GM23248 (cell line): Measurements from ENCODE around the gene SGK1. TPM values are rescaled to one million over a fixed set of nuclear protein-coding genes. Genes with fewer than 3 reads are reported as not detected.

Experiments used
- DNase-seq: peaks from one replicate; pipeline ENCODE4 v3.0.0-alpha.2; 2015
- H2AFZ ChIP-seq: fragments of 200-600 bp; sonication (generic); 2 replicates; pipeline ENCODE4 v1.6.1; 2016; ENCODE audit warnings: antibody characterized with exemption
- H3F3A ChIP-seq: fragments of 200-600 bp; sonication (generic); 2 replicates; pipeline ENCODE4 v1.6.1; 2016; ENCODE audit warnings: mild to moderate bottlenecking, antibody characterized with exemption, mixed run types; ENCODE audit not compliant: insufficient read depth
- H3K27ac ChIP-seq: fragments of 200-600 bp; sonication (generic); 2 replicates; pipeline ENCODE4 v1.5.1; 2016; ENCODE audit warnings: mild to moderate bottlenecking
- H3K27me3 ChIP-seq: fragments of 200-600 bp; sonication (generic); replicated peaks from 2 replicates; pipeline ENCODE4 v1.6.1; 2016; ENCODE audit warnings: mild to moderate bottlenecking; ENCODE audit not compliant: insufficient read depth
- H3K36me3 ChIP-seq: fragments of 200-600 bp; sonication (generic); 2 replicates; pipeline ENCODE4 v1.6.1; 2016; ENCODE audit warnings: low read depth, mild to moderate bottlenecking
- H3K4me1 ChIP-seq: fragments of 200-600 bp; sonication (generic); 2 replicates; pipeline ENCODE4 v1.6.1; 2016; ENCODE audit warnings: mild to moderate bottlenecking; ENCODE audit not compliant: insufficient read depth
- H3K4me2 ChIP-seq: fragments of 200-600 bp; sonication (generic); one replicate; pipeline ENCODE4 v1.6.1; 2016; ENCODE audit warnings: mild to moderate bottlenecking; ENCODE audit not compliant: unreplicated experiment
- H3K4me3 ChIP-seq: fragments of 200-600 bp; sonication (generic); 2 replicates; pipeline ENCODE4 v1.5.1; 2016; ENCODE audit warnings: mild to moderate bottlenecking
- H3K79me2 ChIP-seq: fragments of 200-600 bp; sonication (generic); 2 replicates; pipeline ENCODE4 v1.6.1; 2016; ENCODE audit warnings: mild to moderate bottlenecking; ENCODE audit not compliant: insufficient read depth
- H3K9ac ChIP-seq: fragments of 200-600 bp; sonication (generic); 2 replicates; pipeline ENCODE4 v1.6.1; 2016; ENCODE audit warnings: mild to moderate bottlenecking
- H3K9me2 ChIP-seq: fragments of 200-600 bp; sonication (generic); 2 replicates; pipeline ENCODE4 v1.6.1; 2016; ENCODE audit warnings: mixed run types, mild to moderate bottlenecking, moderate library complexity; ENCODE audit not compliant: insufficient read depth
- H3K9me3 ChIP-seq: fragments of 200-600 bp; sonication (generic); one replicate; pipeline ENCODE4 v1.6.1; 2017; ENCODE audit warnings: low read depth
- H4K20me1 ChIP-seq: fragments of 200-600 bp; sonication (generic); 2 replicates; pipeline ENCODE4 v1.6.0; 2016; ENCODE audit not compliant: insufficient read depth
- EZH2 ChIP-seq: fragments of 200-600 bp; sonication (generic); IDR thresholded peaks from 2 replicates; pipeline ENCODE4 v1.6.1; 2018; ENCODE audit warnings: antibody characterized with exemption, mild to moderate bottlenecking; ENCODE audit not compliant: insufficient read depth, poor library complexity, severe bottlenecking
- EZH2phosphoT487 ChIP-seq: fragments of 200-600 bp; sonication (generic); IDR thresholded peaks from 2 replicates; pipeline ENCODE4 v1.6.1; 2018; ENCODE audit warnings: antibody characterized with exemption, moderate library complexity, mild to moderate bottlenecking, low read depth; ENCODE audit not compliant: insufficient read depth
- WGBS, 2 experiments: methylation state at CpG; one replicate each; pipeline ENCODE4 v1.1.6; 2015 to 2017; ENCODE audit warnings: low lambda C conversion rate in 2 of 2, low coverage in 1 of 2; ENCODE audit errors: missing lambda C conversion rate in 2 of 2; 5-methylcytosine and 5-hydroxymethylcytosine counted together
- in situ Hi-C: fragments of 300-500 bp; cut with MboI; formaldehyde crosslinking; loops from 2 replicates; pipeline ENCODE4 v1.15.0; 2020
- polyA plus RNA-seq: library from polyadenylated mRNA; unstranded; fragments of >200 nt; fragmentation: Nextera tagmentation; extraction: Ambion mirVana; gene quantifications from 2 replicates; pipeline ENCODE4 v1.2.1, GENCODE V29; 2016
- total RNA-seq: library from RNA; depleted of rRNA; stranded (reverse); fragments of >200 nt; shearing (Covaris generic); gene quantifications from 2 replicates; pipeline ENCODE4 v1.2.3, GENCODE V29; 2014

Gene SGK1
- total and polyA plus RNA-seq, 2 experiments from 2014 or later = 134 to 228 TPM

GRCh38 chr6:134291156-134291555 is 26.8 kb downstream of the SGK1 start:
- H3K9me2 ChIP-seq = no peaks in the 10 kb centered on the region
- no peaks in the 10 kb centered on the region for H3K36me3 ChIP-seq
- no peak for DNase-seq
- no peak overlapping the region for H3K4me3 ChIP-seq
- TF ChIP-seq EZH2phosphoT487 = no peak
- TF ChIP-seq EZH2 = no peak
- no peak overlapping the region for H3K9ac ChIP-seq
- peaks cover 33% of the 10 kb centered on the region for H3K4me1 ChIP-seq
- H3K27ac ChIP-seq = no peak overlapping the region
- WGBS, 2 experiments = 96 to 99% methylated on average over 4 of the region's 4 CpGs
- H3K4me2 ChIP-seq = no peak overlapping the region
- in situ Hi-C loops = no loop called here
- H3K9me3 ChIP-seq = no peaks in the 10 kb centered on the region
- H3F3A ChIP-seq = peaks cover 38% of the 10 kb centered on the region
- no peak overlapping the region for H2AFZ ChIP-seq
- no peaks in the 10 kb centered on the region for H3K79me2 ChIP-seq
- no peaks in the 10 kb centered on the region for H4K20me1 ChIP-seq
- H3K27me3 ChIP-seq = no peaks in the 10 kb centered on the region

GRCh38 chr6:134289204-134289575 is 28.7 kb downstream of the SGK1 start:
- H3K9me2 ChIP-seq = no peaks in the 10 kb centered on the region
- in situ Hi-C loops = no loop called here
- H2AFZ ChIP-seq = no peak overlapping the region
- H3K27me3 ChIP-seq = no peaks in the 10 kb centered on the region
- DNase-seq = peak; percentile 82
- peak overlapping the region; percentile 84 for H3K27ac ChIP-seq
- TF ChIP-seq EZH2phosphoT487 = no peak
- no peak for TF ChIP-seq EZH2
- peak overlapping the region; percentile 55 for H3K9ac ChIP-seq
- no peaks in the 10 kb centered on the region for H3K79me2 ChIP-seq
- no peaks in the 10 kb centered on the region for H4K20me1 ChIP-seq
- no peaks in the 10 kb centered on the region for H3K36me3 ChIP-seq
- H3K4me2 ChIP-seq = peak overlapping the region; percentile 47
- H3K4me1 ChIP-seq = peaks cover 23% of the 10 kb centered on the region
- H3K4me3 ChIP-seq = 0 out of 2 replicates have a peak overlapping the region, but pooled peaks have one; percentile 11
- H3F3A ChIP-seq = peaks cover 27% of the 10 kb centered on the region
- 79 to 94% methylated on average over 1 of the region's 1 CpG for WGBS, 2 experiments
- no peaks in the 10 kb centered on the region for H3K9me3 ChIP-seq

DNA sequence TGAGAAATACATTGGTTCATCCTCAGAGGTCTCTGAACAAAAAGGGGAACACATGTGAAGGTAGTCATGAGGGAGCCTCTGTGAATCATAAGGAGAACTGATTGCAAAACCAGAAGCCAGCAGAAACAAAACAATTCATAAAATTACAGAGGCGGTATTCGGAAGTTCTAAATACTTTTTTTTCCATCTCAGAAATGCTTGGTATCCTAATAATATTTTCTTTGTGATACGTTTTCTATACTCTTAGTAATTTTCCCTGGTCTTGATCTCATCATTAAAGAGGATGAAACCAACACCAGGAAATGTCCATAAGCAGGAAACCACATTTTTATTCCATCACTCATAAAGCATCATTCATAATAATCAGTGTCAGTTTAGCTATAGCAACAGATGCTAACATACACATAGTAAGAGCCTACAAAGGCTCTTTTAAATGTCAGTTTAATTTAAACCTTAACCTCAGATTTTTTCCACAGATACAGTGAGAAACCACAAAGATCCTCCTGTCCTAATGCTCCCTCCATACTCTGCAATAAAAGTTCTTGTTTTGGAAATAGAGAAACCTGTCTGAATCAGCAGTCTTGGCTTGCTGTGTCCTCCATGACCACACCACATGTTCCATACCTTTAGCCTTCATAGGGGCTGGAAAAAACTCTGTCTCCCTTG is 29.2 kb downstream of the SGK1 start:
- peak overlapping the region; percentile 55 for H3K9ac ChIP-seq
- in situ Hi-C loops = no loop called here
- H3K36me3 ChIP-seq = no peaks in the 10 kb centered on the region
- no peaks in the 10 kb centered on the region for H4K20me1 ChIP-seq
- peak overlapping the region; percentile 84 for H3K27ac ChIP-seq
- no peaks in the 10 kb centered on the region for H3K9me2 ChIP-seq
- H3K27me3 ChIP-seq = no peaks in the 10 kb centered on the region
- no peaks in the 10 kb centered on the region for H3K79me2 ChIP-seq
- H2AFZ ChIP-seq = peak overlapping the region; percentile 54
- DNase-seq = peak; percentile 93
- no peaks in the 10 kb centered on the region for H3K9me3 ChIP-seq
- H3K4me1 ChIP-seq = peaks cover 23% of the 10 kb centered on the region
- no peak for TF ChIP-seq EZH2
- peak; percentile 96 for TF ChIP-seq EZH2phosphoT487
- WGBS, 2 experiments = 0 to 1% methylated on average over 3 of the region's 3 CpGs
- peak overlapping the region; percentile 47 for H3K4me2 ChIP-seq
- H3F3A ChIP-seq = peaks cover 27% of the 10 kb centered on the region
- 0 out of 2 replicates have a peak overlapping the region, but pooled peaks have one; percentile 11 for H3K4me3 ChIP-seq

GRCh38 chr6:134287859-134288537 is 29.9 kb downstream of the SGK1 start:
- peak overlapping the region; percentile 55 for H3K9ac ChIP-seq
- no peaks in the 10 kb centered on the region for H4K20me1 ChIP-seq
- no peaks in the 10 kb centered on the region for H3K9me3 ChIP-seq
- H3K27me3 ChIP-seq = no peaks in the 10 kb centered on the region
- H3K4me2 ChIP-seq = peak overlapping the region; percentile 47
- no peak for TF ChIP-seq EZH2
- no peak for TF ChIP-seq EZH2phosphoT487
- peak overlapping the region; percentile 84 for H3K27ac ChIP-seq
- peak; percentile 25 for DNase-seq
- H3K36me3 ChIP-seq = no peaks in the 10 kb centered on the region
- WGBS, 2 experiments = 77 to 81% methylated on average over 2 of the region's 2 CpGs
- no peaks in the 10 kb centered on the region for H3K9me2 ChIP-seq
- peak overlapping the region; percentile 54 for H2AFZ ChIP-seq
- no peaks in the 10 kb centered on the region for H3K79me2 ChIP-seq
- in situ Hi-C loops = no loop called here
- peaks cover 27% of the 10 kb centered on the region for H3F3A ChIP-seq
- H3K4me3 ChIP-seq = 0 out of 2 replicates have a peak overlapping the region, but pooled peaks have one; percentile 1
- peaks cover 23% of the 10 kb centered on the region for H3K4me1 ChIP-seq
